ENCODE measurements around the gene VPS37C. TPM values are rescaled to one million over a fixed set of nuclear protein-coding genes. Genes with fewer than 3 reads are reported as not detected.

Gene VPS37C
- total RNA-seq, 1 experiment from 2014 or later: 19.0 TPM

- H2AK5ac ChIP-seq (ENCODE audit: insufficient read length, low read length): no peak overlapping the region
- no peak overlapping the region for H2BK120ac ChIP-seq (ENCODE audit: low read depth, low read length, poor library complexity, severe bottlenecking)
- no peaks in the 10 kb centered on the region for H3K4me1 ChIP-seq (ENCODE audit: insufficient read depth, low read length)
- no peak overlapping the region for H3T11ph ChIP-seq (ENCODE audit: low read length)
- H2BK5ac ChIP-seq (ENCODE audit: insufficient read length, low read length): no peak overlapping the region
- H3K14ac ChIP-seq (ENCODE audit: insufficient read depth, low read length): no peak overlapping the region
- H3K23me2 ChIP-seq (ENCODE audit: insufficient read length, low read depth, low read length, poor library complexity, severe bottlenecking): no peaks in the 10 kb centered on the region
- peaks cover 3% of the 10 kb centered on the region for H3K79me1 ChIP-seq (ENCODE audit: insufficient read depth, low read depth, low read length, poor library complexity, severe bottlenecking)
- H2AFZ ChIP-seq (ENCODE audit: low read length): no peak overlapping the region
- H3K4me1 Mint-ChIP-seq: peaks cover 47 to 53% of the 10 kb centered on the region in 2 experiments
- H2BK12ac ChIP-seq (ENCODE audit: insufficient read length, low read depth, low read length): no peak overlapping the region
- H3K18ac ChIP-seq (ENCODE audit: insufficient read length, low read depth, low read length): no peak overlapping the region
- TF ChIP-seq, protein P1, sequence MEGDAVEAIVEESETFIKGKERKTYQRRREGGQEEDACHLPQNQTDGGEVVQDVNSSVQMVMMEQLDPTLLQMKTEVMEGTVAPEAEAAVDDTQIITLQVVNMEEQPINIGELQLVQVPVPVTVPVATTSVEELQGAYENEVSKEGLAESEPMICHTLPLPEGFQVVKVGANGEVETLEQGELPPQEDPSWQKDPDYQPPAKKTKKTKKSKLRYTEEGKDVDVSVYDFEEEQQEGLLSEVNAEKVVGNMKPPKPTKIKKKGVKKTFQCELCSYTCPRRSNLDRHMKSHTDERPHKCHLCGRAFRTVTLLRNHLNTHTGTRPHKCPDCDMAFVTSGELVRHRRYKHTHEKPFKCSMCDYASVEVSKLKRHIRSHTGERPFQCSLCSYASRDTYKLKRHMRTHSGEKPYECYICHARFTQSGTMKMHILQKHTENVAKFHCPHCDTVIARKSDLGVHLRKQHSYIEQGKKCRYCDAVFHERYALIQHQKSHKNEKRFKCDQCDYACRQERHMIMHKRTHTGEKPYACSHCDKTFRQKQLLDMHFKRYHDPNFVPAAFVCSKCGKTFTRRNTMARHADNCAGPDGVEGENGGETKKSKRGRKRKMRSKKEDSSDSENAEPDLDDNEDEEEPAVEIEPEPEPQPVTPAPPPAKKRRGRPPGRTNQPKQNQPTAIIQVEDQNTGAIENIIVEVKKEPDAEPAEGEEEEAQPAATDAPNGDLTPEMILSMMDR (conservative IDR thresholded peaks at IDR 0.05): no peak
- H3K27ac ChIP-seq (ENCODE audit: insufficient read length, low read depth, low read length): no peak overlapping the region
- H2BK20ac ChIP-seq (ENCODE audit: low read depth, low read length, poor library complexity, severe bottlenecking): no peak overlapping the region
- H3K56ac ChIP-seq (ENCODE audit: insufficient read length, low read depth, low read length): no peak overlapping the region
- peaks cover 3 to 11% of the 10 kb centered on the region in 2 experiments; a peak in 3 of 5 replicates for H3K9me3 Mint-ChIP-seq
- no peak overlapping the region for H3K4ac ChIP-seq (ENCODE audit: low read depth, low read length)
- peaks cover 9 to 26% (median 20%) of the 10 kb centered on the region in 3 experiments for H3K36me3 Mint-ChIP-seq (ENCODE audit: insufficient read depth in 1 of 3, low read depth in 3 of 3)
- H3K79me2 ChIP-seq (ENCODE audit: insufficient read depth, low read length): peaks cover 3% of the 10 kb centered on the region; the same call in 1 of the 2 replicates
- H3K27ac Mint-ChIP-seq: no peak overlapping the region
- H3K4me2 ChIP-seq (ENCODE audit: insufficient read depth, insufficient read length, low read length): no peak overlapping the region
- no peak overlapping the region for H3K4me3 Mint-ChIP-seq
- H3K27me3 Mint-ChIP-seq (ENCODE audit: low read depth): no peaks in the 10 kb centered on the region
- H3K23ac ChIP-seq (ENCODE audit: insufficient read length, low read depth, low read length): no peak overlapping the region
- no CpG with 5 or more reads among the region's 1 CpG for WGBS (ENCODE audit: extremely low coverage, insufficient read length, low lambda C conversion rate)
- no peak overlapping the region for H4K8ac ChIP-seq (replicated peaks; ENCODE audit: insufficient read length, low read depth, low read length)
- no peaks in the 10 kb centered on the region for H3K9me3 ChIP-seq (ENCODE audit: control insufficient read depth, low read depth, low read length)
- H2BK15ac ChIP-seq (ENCODE audit: low read depth, low read length): no peak overlapping the region
- no peak overlapping the region for H4K5ac ChIP-seq (ENCODE audit: insufficient read length, low read depth, low read length)
- no peak overlapping the region for H3K9ac ChIP-seq (ENCODE audit: extremely low read depth, insufficient read length, low read length)
- DNase-seq: no peak
- no peak overlapping the region for H4K91ac ChIP-seq (ENCODE audit: insufficient read length, low read depth, low read length)
- H4K20me1 ChIP-seq (ENCODE audit: control insufficient read depth, insufficient read depth, insufficient read length): no peaks in the 10 kb centered on the region
- H3K27me3 ChIP-seq (ENCODE audit: insufficient read depth, low read length): no peaks in the 10 kb centered on the region
Measured at GRCh38 chr11:61155312-61155711, 5.9 kb downstream of the VPS37C start.
